HG03045 (cell line): Measurements from ENCODE around the gene NES.

Source experiments
- ATAC-seq: cut with Tn5 transposase; IDR thresholded peaks from one replicate; pipeline ENCODE4 v1.9.1; 2021; ENCODE audit warnings: mild to moderate bottlenecking, moderate library complexity; ENCODE audit not compliant: unreplicated experiment

The NES gene

GRCh38 chr1:156676820-156677615, at the start of gene NES:
Gene NES (minus strand): TSS chr1:156677407. CDS start chr1:156677264, 143 bp downstream.
- no peak for ATAC-seq

GRCh38 chr1:156726549-156727226, 49.5 kb upstream of the NES start:
- ATAC-seq = no peak

GRCh38 chr1:156725683-156726280, 48.6 kb upstream of the NES start:
- ATAC-seq = peak; percentile 30

GRCh38 chr1:156721535-156721934, 44.3 kb upstream of the NES start:
- ATAC-seq = no peak

GRCh38 chr1:156721131-156721530, 43.9 kb upstream of the NES start:
- no peak for ATAC-seq

- no peak for ATAC-seq
Observed at GRCh38 chr1:156717351-156717750, 40.1 kb upstream of the NES start.

- ATAC-seq = no peak
Observed at GRCh38 chr1:156714830-156715229, 37.6 kb upstream of the NES start.

- ATAC-seq = no peak
Observed at GRCh38 chr1:156712626-156713025, 35.4 kb upstream of the NES start.

GRCh38 chr1:156711011-156711817, 34.0 kb upstream of the NES start:
- ATAC-seq = no peak

GRCh38 chr1:156709757-156710489, 32.7 kb upstream of the NES start:
- no peak for ATAC-seq

- no peak for ATAC-seq
Observed at GRCh38 chr1:156709031-156709430, 31.8 kb upstream of the NES start.

- no peak for ATAC-seq
Observed at GRCh38 chr1:156708218-156708661, 31.0 kb upstream of the NES start.

GRCh38 chr1:156707417-156708217, 30.4 kb upstream of the NES start:
- ATAC-seq = no peak

GRCh38 chr1:156706657-156707416, 29.6 kb upstream of the NES start:
- no peak for ATAC-seq

- no peak for ATAC-seq
Observed at GRCh38 chr1:156705918-156706656, 28.9 kb upstream of the NES start.

- no peak for ATAC-seq
Observed at GRCh38 chr1:156705321-156705917, 28.2 kb upstream of the NES start, which contains the start of gene CRABP2. Gene CRABP2 (minus strand): TSS chr1:156705583. CDS start chr1:156705446, 137 bp downstream.

GRCh38 chr1:156704930-156705320, 27.7 kb upstream of the NES start:
- ATAC-seq = no peak
